Amniotic stem cell (primary cell): ENCODE results near the gene HPSE2.
"Not testable (repeated sequence)": the region's sequence is repeated elsewhere in the genome, so short reads cannot be mapped to it uniquely, and the experiment has no call there.

Source experiments
- DNase-seq: peaks from one replicate; lab custom pipeline; 2025; lab: John Stamatoyannopoulos, UW

HPSE2 gene

DNA sequence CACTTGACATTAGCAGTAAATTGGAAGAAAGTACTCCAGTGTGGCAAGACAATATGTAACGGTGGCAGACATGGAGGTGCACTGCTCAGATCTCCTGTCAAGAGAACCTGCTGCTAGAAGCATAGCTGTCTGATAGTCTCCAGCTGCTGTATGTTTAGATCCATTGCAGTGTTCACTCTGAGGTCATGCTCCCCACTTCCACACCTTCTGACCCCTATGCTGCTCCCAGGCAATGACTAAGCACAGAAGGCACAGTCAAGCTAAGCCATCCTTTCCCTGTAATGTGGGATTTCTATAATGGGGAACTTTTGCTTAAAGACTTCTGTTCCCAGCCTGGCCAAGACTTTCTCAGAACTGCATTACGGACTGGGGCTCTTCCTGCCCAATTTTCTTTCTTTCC, 315.8 kb downstream of the HPSE2 start:
- no peak for DNase-seq

- DNase-seq = no peak
These were observed 317.8 kb downstream of the HPSE2 start for GRCh38 chr10:98917828-98918227.

GRCh38 chr10:98916526-98917125, 319.0 kb downstream of the HPSE2 start:
- DNase-seq = no peak

- no peak for DNase-seq
These were observed 319.7 kb downstream of the HPSE2 start for GRCh38 chr10:98915911-98916310.

- no peak for DNase-seq
These were observed 325.1 kb downstream of the HPSE2 start for GRCh38 chr10:98910546-98910945.

- DNase-seq = no peak
These were observed 325.6 kb downstream of the HPSE2 start for GRCh38 chr10:98910048-98910447.

GRCh38 chr10:98908868-98909267, 326.8 kb downstream of the HPSE2 start:
- DNase-seq = no peak

DNA sequence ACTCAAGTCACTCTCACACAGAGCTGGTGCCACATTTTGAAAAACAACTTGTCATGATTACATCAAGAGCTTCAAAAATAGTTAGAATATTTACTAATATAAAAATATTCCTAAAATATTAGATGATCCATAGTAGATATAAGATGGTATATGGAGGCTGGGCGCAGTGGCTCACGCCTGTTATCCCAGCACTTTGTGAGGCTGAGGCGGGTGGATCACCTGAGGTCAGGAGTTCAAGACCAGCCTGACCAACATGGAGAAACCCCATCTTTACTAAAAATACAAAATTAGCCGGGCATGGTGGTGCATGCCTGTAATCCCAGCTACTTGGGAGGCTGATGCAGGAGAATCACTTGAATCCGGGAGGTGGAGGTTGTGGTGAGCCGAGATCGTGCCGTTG, 327.4 kb downstream of the HPSE2 start:
- not testable (repeated sequence) for DNase-seq

DNA sequence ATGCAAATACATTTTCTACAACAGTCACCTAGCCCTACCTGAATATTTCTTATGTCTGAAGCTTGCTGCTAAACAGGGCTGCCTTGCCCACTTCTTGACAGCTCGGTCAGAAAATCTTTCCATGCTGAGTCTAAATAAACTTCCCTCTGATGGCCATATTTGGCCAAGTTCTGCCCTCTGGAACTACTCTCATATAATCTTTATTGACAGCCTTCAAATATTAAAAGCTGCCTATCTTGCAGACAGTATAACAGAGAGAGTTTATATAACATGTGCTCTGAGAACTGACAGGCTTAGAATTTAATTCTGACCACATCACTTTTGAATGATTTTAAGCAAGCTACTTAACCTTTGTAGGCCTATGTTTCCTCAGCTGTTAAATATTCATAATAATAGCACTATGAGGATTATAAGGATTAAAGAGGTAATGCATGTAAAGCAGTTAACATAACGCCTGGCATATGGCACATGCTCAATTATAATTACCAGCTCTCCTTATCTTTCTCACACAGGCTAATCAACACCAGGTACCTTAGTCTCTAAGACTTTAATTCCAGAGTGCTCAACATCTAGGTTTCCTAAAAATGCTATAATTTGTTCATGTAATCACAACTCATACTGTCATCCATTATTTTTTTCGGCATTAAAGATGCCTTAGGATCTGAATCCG, 334.1 kb downstream of the HPSE2 start:
- DNase-seq = no peak

DNA sequence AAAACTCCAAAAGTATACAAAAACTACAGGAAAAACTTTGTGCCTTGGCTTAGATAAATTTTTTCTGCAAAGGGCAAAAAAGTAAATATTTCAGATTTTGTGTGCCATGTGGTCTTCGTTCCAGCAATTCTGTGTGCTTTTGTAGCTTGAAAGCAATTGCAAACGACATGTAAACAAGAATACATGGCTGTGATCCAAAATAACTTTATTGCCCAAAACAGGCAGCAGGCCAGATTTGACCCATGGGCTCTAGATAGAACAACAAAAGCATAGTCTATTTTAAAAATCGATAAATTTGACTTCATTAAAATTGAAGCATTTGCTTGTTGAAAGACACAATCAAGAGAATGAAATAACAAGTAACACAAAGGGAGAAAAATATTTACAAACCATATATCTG, 336.6 kb downstream of the HPSE2 start:
- no peak for DNase-seq

GRCh38 chr10:98892523-98892922, 343.1 kb downstream of the HPSE2 start:
- no peak for DNase-seq

DNA sequence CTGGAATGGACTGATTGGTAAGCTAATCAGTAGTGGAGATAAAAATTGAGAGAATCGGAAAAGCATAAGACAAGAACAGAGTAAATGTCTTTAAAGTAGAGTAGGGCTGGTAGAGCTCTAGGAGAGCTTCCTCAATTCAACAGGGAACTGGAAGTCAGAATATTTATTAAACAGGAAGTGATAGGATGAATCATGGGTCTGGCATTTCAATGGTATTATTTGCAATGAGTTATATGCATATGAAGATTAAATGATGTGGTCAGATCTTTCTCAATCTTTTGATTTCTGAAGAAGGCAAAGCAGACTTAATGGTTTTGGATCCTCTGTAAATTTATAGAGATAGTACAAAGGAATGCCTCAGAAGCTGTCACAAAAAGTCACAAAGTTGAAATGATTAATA, 349.0 kb downstream of the HPSE2 start:
- no peak for DNase-seq

DNA sequence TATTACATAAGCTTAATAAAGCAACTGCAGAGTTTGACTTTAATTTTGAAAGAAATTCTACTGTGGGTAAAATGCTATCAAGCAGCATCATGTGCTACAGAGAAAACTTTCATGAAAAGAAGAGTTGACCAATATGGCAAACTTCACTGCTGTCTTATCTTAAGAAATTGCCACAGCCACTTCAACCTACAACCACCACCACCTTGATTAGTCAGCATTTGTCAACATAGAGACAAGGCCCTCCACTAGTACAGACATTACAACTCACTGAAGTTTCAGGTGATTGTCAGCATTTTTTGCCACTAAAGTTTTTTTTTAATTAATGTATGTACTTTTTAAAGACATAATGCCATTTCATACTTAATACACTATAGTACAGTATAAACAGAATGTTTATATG, 350.3 kb downstream of the HPSE2 start:
- DNase-seq = no peak

GRCh38 chr10:98881789-98882188, 353.9 kb downstream of the HPSE2 start:
- DNase-seq = no peak

DNA sequence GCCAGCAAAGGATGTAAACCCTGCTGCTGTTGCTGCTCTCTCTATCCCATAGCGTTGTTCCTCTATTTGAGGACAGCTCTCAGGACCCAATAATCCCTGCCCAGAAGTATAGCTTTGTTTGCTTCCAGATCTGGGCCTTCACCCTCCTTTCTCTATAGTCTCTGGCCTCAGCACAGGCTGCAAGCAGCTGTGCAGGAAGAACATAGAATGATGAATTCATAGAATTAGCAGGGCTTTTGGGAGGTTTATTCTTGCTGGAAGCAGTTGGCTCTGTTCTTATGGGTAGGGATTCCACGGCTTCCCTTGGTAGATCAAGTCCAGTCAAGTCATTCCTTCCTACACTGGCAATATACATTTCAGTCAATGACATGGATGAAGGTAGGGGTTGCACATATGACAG, 354.7 kb downstream of the HPSE2 start:
- DNase-seq = no peak

- no peak for DNase-seq
These were observed 356.7 kb downstream of the HPSE2 start for GRCh38 chr10:98878921-98879320.

DNA sequence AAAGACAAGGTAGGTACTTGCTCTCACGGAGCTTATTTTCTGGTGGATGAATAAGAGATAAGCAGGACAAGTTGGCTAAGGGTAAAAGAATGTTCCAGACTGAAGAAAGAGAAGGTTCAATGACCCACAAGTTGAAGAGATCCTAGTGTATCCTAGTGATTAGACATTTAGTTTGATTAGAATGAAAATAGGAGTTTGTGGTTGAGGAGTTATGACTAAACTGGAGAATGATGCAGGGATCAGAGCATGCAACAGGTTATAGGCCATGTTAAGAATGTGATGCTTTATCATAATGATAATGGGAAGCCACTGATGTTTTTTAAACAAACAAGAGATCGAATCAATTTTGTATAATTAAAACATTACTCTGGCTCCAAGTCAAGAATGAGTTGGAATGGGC, 357.2 kb downstream of the HPSE2 start:
- no peak for DNase-seq

- DNase-seq = no peak
These were observed 373.7 kb downstream of the HPSE2 start for GRCh38 chr10:98861962-98862361.

DNA sequence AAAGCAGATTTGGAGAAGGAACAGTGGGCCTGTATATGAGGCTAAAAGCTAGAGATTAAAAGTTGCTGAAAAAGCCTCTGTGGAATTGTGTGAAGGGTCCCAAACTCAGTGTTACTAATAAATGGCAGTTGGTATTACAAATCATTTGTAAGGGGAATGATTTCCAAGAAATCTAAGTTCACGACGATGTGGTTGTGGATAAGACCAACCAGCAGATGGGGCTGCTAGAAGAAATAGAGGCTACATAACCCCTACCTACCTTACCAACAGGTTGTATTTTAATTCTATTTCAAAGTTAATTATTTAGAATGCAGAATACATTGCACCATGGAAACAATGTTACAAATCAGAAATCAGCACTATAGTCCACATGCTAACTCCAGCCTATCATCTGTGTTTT, 377.1 kb downstream of the HPSE2 start:
- no peak for DNase-seq

GRCh38 chr10:98855403-98856189, 380.1 kb downstream of the HPSE2 start:
- no peak for DNase-seq

- no peak for DNase-seq
These were observed 383.0 kb downstream of the HPSE2 start for GRCh38 chr10:98852686-98853085.

DNA sequence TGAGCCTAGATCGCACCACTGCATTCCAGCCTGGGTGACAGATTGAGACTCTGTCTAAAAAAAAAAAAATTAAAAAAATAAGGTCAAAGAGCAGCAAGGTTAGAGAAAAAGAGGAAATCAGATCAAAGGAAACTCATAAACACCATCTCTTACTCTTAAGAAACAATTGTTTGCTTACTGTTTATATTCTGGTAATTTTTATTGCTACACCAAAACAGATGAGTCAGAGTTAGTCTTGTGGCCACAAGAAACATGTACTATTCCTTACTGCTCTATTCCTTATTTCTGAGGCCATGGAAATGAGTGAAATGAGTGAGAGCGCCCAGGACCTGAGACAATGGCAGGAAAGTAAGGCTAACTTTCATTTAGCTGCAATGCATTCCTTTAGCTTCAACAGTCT, 387.3 kb downstream of the HPSE2 start:
- DNase-seq = no peak

DNA sequence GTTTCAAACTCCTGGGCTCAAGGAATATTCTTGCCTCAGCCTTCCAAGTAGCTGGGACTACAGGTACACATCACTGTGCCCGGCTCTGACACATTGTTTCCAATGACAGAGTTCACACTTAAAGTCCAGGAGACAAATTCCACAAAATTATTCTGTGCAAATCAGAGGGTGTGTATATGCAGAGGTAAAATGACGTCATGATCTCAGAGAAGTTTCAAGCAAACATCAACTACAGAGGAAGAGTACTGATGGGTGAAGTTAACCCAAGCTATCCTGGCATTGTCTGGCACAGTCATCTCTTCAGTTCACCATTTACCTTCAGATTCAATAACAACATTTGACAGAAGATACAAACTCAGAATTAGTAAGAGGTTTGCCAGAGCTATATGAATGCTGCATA, 388.9 kb downstream of the HPSE2 start:
- no peak for DNase-seq
